Common myeloid progenitor, CD34-positive (primary cell): ENCODE data around the gene OR12D1.

Source experiments
- CTCF ChIA-PET: fragments of 350-600 bp; sonication (Branson Sonifier 250); formaldehyde crosslinking; loops from one replicate; lab custom pipeline; 2021; ENCODE audit warnings: antibody characterized with exemption; lab: Charles Lee
- POLR2A ChIA-PET: fragments of 350-600 bp; sonication (Branson Sonifier 250); formaldehyde crosslinking; loops from one replicate; lab custom pipeline; 2021; ENCODE audit warnings: antibody characterized with exemption; lab: Charles Lee
- DNase-seq, 3 donors: peaks; one replicate each; pipeline versions ENCODE4 v3.0.0 to v3.0.0-alpha.2; 2013
- H3K27ac ChIP-seq, 2 experiments: 1 replicate in 1 of 2; 2 replicates in 1 of 2; pipeline ENCODE4 v1.7.0; 2013; ENCODE audit warnings: inconsistent platforms in 2 of 2, low read length in 2 of 2, mild to moderate bottlenecking in 2 of 2, low read depth in 1 of 2, moderate library complexity in 1 of 2; ENCODE audit not compliant: severe bottlenecking in 2 of 2, insufficient read depth in 1 of 2, poor library complexity in 1 of 2
- H3K27me3 ChIP-seq, 5 experiments: replicated peaks in 2 of 5; 1 replicate in 3 of 5; 2 replicates in 2 of 5; pipeline versions ENCODE4 v1.6.1 to v1.7.0; 2013; ENCODE audit warnings: low read length in 4 of 5, mild to moderate bottlenecking in 2 of 5, moderate library complexity in 2 of 5, inconsistent platforms in 1 of 5; ENCODE audit not compliant: insufficient read depth in 5 of 5, control insufficient read depth in 4 of 5
- H3K36me3 ChIP-seq, 4 experiments: 1 replicate in 2 of 4; 2 replicates in 2 of 4; pipeline versions ENCODE4 v1.6.1 to v1.7.0; 2013; ENCODE audit warnings: low read length in 3 of 4, control low read depth in 1 of 4, mild to moderate bottlenecking in 1 of 4; ENCODE audit not compliant: control insufficient read depth in 4 of 4, insufficient read depth in 4 of 4
- H3K4me1 ChIP-seq, 4 experiments: 1 replicate in 3 of 4; 2 replicates in 1 of 4; pipeline versions ENCODE4 v1.6.1 to v1.7.1; 2013; ENCODE audit warnings: low read length in 3 of 4, mild to moderate bottlenecking in 3 of 4, control low read depth in 1 of 4, inconsistent platforms in 1 of 4, moderate library complexity in 1 of 4; ENCODE audit not compliant: control insufficient read depth in 4 of 4, insufficient read depth in 4 of 4; ENCODE audit errors: control extremely low read depth in 1 of 4
- H3K4me3 ChIP-seq, 7 experiments: 1 replicate in 4 of 7; 2 replicates in 3 of 7; pipeline versions ENCODE4 v1.5.1 to v1.7.0; 2013; ENCODE audit warnings: mild to moderate bottlenecking in 7 of 7, low read length in 6 of 7, moderate library complexity in 6 of 7, inconsistent platforms in 2 of 7, low read depth in 2 of 7, control low read depth in 1 of 7; ENCODE audit not compliant: insufficient read depth in 4 of 7, control insufficient read depth in 1 of 7; ENCODE audit errors: extremely low read depth in 1 of 7
- H3K9me3 ChIP-seq, 5 experiments: 1 replicate in 4 of 5; 2 replicates in 1 of 5; pipeline versions ENCODE4 v1.6.1 to v1.7.1; 2013; ENCODE audit warnings: low read length in 4 of 5, mild to moderate bottlenecking in 2 of 5, inconsistent platforms in 1 of 5, low read depth in 1 of 5, moderate library complexity in 1 of 5; ENCODE audit not compliant: control insufficient read depth in 4 of 5, insufficient read depth in 2 of 5; ENCODE audit errors: control extremely low read depth in 1 of 5
- WGBS: methylation state at CpG from one replicate; pipeline ENCODE4 v1.1.5; 2013; ENCODE audit not compliant: insufficient coverage; 5-methylcytosine and 5-hydroxymethylcytosine counted together

OR12D1 gene

GRCh38 chr6:29462022-29462421 lies 47.3 kb downstream of the OR12D1 start:
- 93% methylated on average over 6 of the region's 6 CpGs for WGBS
- Histone ChIP-seq H3K9me3 (no peaks in the 10 kb centered on the region), H3K27ac (no peak overlapping the region), H3K4me1 (peaks cover 0 to 3% (median 0%) of the 10 kb centered on the region in 4 experiments), H3K4me3 (no peak overlapping the region), H3K36me3 (no peaks in the 10 kb centered on the region), H3K27me3 (no peaks in the 10 kb centered on the region)
- ChIA-PET POLR2A (no interaction called here), CTCF (no interaction called here)
- no peak for DNase-seq

- WGBS: no CpG with 5 or more reads among the region's 2 CpGs
- no peak for DNase-seq
- Histone ChIP-seq H3K4me1 (peaks cover 0 to 3% (median 0%) of the 10 kb centered on the region in 4 experiments), H3K4me3 (no peak overlapping the region), H3K27ac (no peak overlapping the region), H3K27me3 (no peaks in the 10 kb centered on the region), H3K36me3 (no peaks in the 10 kb centered on the region), H3K9me3 (no peaks in the 10 kb centered on the region)
- ChIA-PET POLR2A (no interaction called here), CTCF (no interaction called here)
These were observed 50.6 kb downstream of the OR12D1 start for GRCh38 chr6:29465279-29465678.

GRCh38 chr6:29465801-29466200 lies 51.1 kb downstream of the OR12D1 start:
- no peaks in the 10 kb centered on the region for H3K36me3 ChIP-seq
- H3K27me3 ChIP-seq: no peaks in the 10 kb centered on the region
- POLR2A ChIA-PET: no interaction called here
- no peak overlapping the region for H3K4me3 ChIP-seq
- peaks cover 0 to 3% (median 0%) of the 10 kb centered on the region in 4 experiments for H3K4me1 ChIP-seq
- DNase-seq: no peak
- WGBS: no CpG with 5 or more reads among the region's 2 CpGs
- CTCF ChIA-PET: no interaction called here
- H3K9me3 ChIP-seq: no peaks in the 10 kb centered on the region
- no peak overlapping the region for H3K27ac ChIP-seq

- Histone ChIP-seq H3K9me3 (no peaks in the 10 kb centered on the region), H3K36me3 (no peaks in the 10 kb centered on the region), H3K27ac (no peak overlapping the region), H3K27me3 (no peaks in the 10 kb centered on the region), H3K4me1 (peaks cover 0 to 3% (median 0%) of the 10 kb centered on the region in 4 experiments), H3K4me3 (no peak overlapping the region)
- no peak for DNase-seq
- POLR2A ChIA-PET: no interaction called here
- WGBS: 39% methylated on average over 4 of the region's 6 CpGs
- CTCF ChIA-PET: no interaction called here
These were observed 51.5 kb downstream of the OR12D1 start for GRCh38 chr6:29466241-29466640.
